Kidney (tissue), 14 donors: ENCODE results near the gene RBMS3. TPM values are rescaled to one million over a fixed set of nuclear protein-coding genes. Genes with fewer than 3 reads are reported as not detected.

Source experiments
- DNase-seq, 5 donors: peaks; one replicate each; pipeline ENCODE4 v3.0.0-alpha.2; 2013 to 2020
- FAIRE-seq: peaks from 2 replicates; lab custom pipeline; 2012; peaks lifted over from hg19 to GRCh38; lab: Jason Lieb, UNC
- H3K27ac ChIP-seq, 2 donors: one replicate each; pipeline ENCODE4 v1.7.0; 2013; ENCODE audit warnings: low read depth in 2 of 2, low read length in 2 of 2, inconsistent platforms in 1 of 2
- H3K27me3 ChIP-seq: one replicate; pipeline ENCODE4 v1.7.1; 2013; ENCODE audit warnings: low read length, inconsistent platforms; ENCODE audit not compliant: control insufficient read depth, insufficient read depth
- H3K36me3 ChIP-seq, 3 donors: one replicate each; pipeline versions ENCODE4 v1.7.0 to v1.7.1; 2013; ENCODE audit warnings: low read length in 3 of 3, control low read depth in 1 of 3, inconsistent platforms in 1 of 3; ENCODE audit not compliant: insufficient read depth in 3 of 3, control insufficient read depth in 2 of 3
- H3K4me1 ChIP-seq, 3 donors: one replicate each; pipeline versions ENCODE4 v1.7.0 to v1.7.1; 2013; ENCODE audit warnings: low read length in 3 of 3, inconsistent platforms in 1 of 3, low read depth in 1 of 3; ENCODE audit not compliant: control insufficient read depth in 2 of 3, insufficient read depth in 2 of 3
- H3K4me3 ChIP-seq, 3 donors: one replicate each; pipeline versions ENCODE4 v1.7.0 to v1.8.1; 2013; ENCODE audit warnings: low read length in 3 of 3, control low read depth in 1 of 3, inconsistent platforms in 1 of 3
- H3K9ac ChIP-seq, 3 donors: one replicate each; pipeline versions ENCODE4 v1.7.0 to v1.7.1; 2013; ENCODE audit warnings: low read length in 3 of 3, control low read depth in 1 of 3, inconsistent platforms in 1 of 3
- H3K9me3 ChIP-seq, 3 donors: one replicate each; pipeline versions ENCODE4 v1.7.0 to v1.7.1; 2013; ENCODE audit warnings: low read length in 3 of 3, control low read depth in 1 of 3, inconsistent platforms in 1 of 3; ENCODE audit not compliant: control insufficient read depth in 2 of 3, insufficient read depth in 1 of 3
- CTCF ChIP-seq: IDR thresholded peaks from 3 replicates; pipeline ENCODE4 v1.5.1; 2012; ENCODE audit warnings: mild to moderate bottlenecking, moderate library complexity, borderline replicate concordance; ENCODE audit not compliant: insufficient read depth; ENCODE audit errors: extremely low read depth
- intact Hi-C: fragments of 100-400 bp; cut with DNase I; formaldehyde crosslinking; loops from one replicate; pipeline ENCODE4 v1.11.1; 2022
- polyA plus RNA-seq: library from polyadenylated mRNA; stranded (reverse); fragments of 350-450 nt; fragmentation: Illumina TruSeq; extraction: RNeasy Lipid Tissue Mini Kit (QIAGEN cat#74804); gene quantifications from one replicate; pipeline ENCODE4 v1.2.3, GENCODE V29; 2014; ENCODE audit warnings: low read depth, low replicate concordance; ENCODE audit not compliant: insufficient read depth
- total RNA-seq: library from RNA; stranded (reverse); fragmentation: NEBNext Ultra II Directional; extraction: Animal tissue kit (Norgen Biotek cat#: 25700); gene quantifications from one replicate; pipeline ENCODE4 v1.2.1, GENCODE V29; 2021
- donor health status: control.
- donor health status: control.
- donor health status: control.
- donor health status: control.
- donor health status: control.
- donor health status: DM: yes; HTN: yes; CAD: no.
- donor health status: Normal renal cell carcinoma (clear cell type).

RBMS3 gene
- total and polyA plus RNA-seq, 2 donors from 2014 or later = 3.2 to 48.8 TPM

- no peak for TF ChIP-seq CTCF
- intact Hi-C loops = no loop called here
- H3K9ac ChIP-seq = no peak overlapping the region
- FAIRE-seq = no peak
- H3K4me3 ChIP-seq = no peak overlapping the region
- no peak overlapping the region for H3K27ac ChIP-seq
- H3K4me1 ChIP-seq = no peaks in the 10 kb centered on the region
- no peaks in the 10 kb centered on the region for H3K27me3 ChIP-seq
- DNase-seq = no peak
- H3K36me3 ChIP-seq = no peaks in the 10 kb centered on the region
- H3K9me3 ChIP-seq = no peaks in the 10 kb centered on the region
Observed at GRCh38 chr3:29610781-29611180, 329.9 kb downstream of the RBMS3 start.

- Histone ChIP-seq H3K36me3 (no peaks in the 10 kb centered on the region), H3K9ac (no peak overlapping the region), H3K4me1 (no peaks in the 10 kb centered on the region), H3K9me3 (no peaks in the 10 kb centered on the region), H3K4me3 (no peak overlapping the region), H3K27me3 (no peaks in the 10 kb centered on the region), H3K27ac (no peak overlapping the region)
- intact Hi-C loops = no loop called here
- no peak for TF ChIP-seq CTCF
- DNase-seq (no peak), FAIRE-seq (no peak)
Observed at GRCh38 chr3:29611252-29611651, 330.4 kb downstream of the RBMS3 start.

GRCh38 chr3:29612536-29612935 lies 331.7 kb downstream of the RBMS3 start:
- Histone ChIP-seq H3K27ac (no peak overlapping the region), H3K9ac (no peak overlapping the region), H3K36me3 (no peaks in the 10 kb centered on the region), H3K9me3 (no peaks in the 10 kb centered on the region), H3K27me3 (no peaks in the 10 kb centered on the region), H3K4me3 (no peak overlapping the region), H3K4me1 (no peaks in the 10 kb centered on the region)
- no peak for DNase-seq
- FAIRE-seq = no peak
- intact Hi-C loops = no loop called here
- TF ChIP-seq CTCF = no peak

- no peaks in the 10 kb centered on the region for H3K27me3 ChIP-seq
- H3K4me1 ChIP-seq = no peaks in the 10 kb centered on the region
- DNase-seq = no peak
- H3K9me3 ChIP-seq = no peaks in the 10 kb centered on the region
- no peak overlapping the region for H3K27ac ChIP-seq
- H3K36me3 ChIP-seq = no peaks in the 10 kb centered on the region
- FAIRE-seq = no peak
- H3K9ac ChIP-seq = no peak overlapping the region
- TF ChIP-seq CTCF = no peak
- no peak overlapping the region for H3K4me3 ChIP-seq
- intact Hi-C loops = no loop called here
Observed at GRCh38 chr3:29614954-29615353, 334.1 kb downstream of the RBMS3 start.
